ENCODE data around the gene DSC1.

DNA sequence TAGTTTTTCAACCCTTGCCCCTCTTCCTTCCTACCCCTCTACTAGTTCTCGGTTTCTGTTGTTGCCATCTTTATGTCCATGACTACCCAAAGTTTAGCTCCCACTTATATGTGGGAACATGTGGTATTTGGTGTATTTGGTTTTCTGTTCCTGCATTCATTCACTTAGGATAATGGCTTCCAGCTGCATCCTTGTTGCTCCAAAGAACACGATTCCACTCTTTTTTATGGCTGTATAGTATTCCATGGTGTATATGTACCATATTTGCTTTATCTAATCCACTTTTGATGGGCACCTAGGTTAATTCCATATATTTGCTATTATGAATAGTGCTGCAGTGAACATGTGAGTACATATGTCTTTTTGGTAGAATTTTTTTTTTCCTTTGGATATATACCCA, 20.6 kb upstream of the DSC1 start:
- TF ChIP-seq MAFK (IDR thresholded peaks at IDR 0.05; ENCODE audit: low read depth, low read length) (no peak), CEBPB (IDR thresholded peaks at IDR 0.05; ENCODE audit: low read depth, low read length) (no peak), BHLHE40 (IDR thresholded peaks at IDR 0.05; ENCODE audit: low read depth, low read length) (no peak)
- TF ChIP-seq, protein P1, sequence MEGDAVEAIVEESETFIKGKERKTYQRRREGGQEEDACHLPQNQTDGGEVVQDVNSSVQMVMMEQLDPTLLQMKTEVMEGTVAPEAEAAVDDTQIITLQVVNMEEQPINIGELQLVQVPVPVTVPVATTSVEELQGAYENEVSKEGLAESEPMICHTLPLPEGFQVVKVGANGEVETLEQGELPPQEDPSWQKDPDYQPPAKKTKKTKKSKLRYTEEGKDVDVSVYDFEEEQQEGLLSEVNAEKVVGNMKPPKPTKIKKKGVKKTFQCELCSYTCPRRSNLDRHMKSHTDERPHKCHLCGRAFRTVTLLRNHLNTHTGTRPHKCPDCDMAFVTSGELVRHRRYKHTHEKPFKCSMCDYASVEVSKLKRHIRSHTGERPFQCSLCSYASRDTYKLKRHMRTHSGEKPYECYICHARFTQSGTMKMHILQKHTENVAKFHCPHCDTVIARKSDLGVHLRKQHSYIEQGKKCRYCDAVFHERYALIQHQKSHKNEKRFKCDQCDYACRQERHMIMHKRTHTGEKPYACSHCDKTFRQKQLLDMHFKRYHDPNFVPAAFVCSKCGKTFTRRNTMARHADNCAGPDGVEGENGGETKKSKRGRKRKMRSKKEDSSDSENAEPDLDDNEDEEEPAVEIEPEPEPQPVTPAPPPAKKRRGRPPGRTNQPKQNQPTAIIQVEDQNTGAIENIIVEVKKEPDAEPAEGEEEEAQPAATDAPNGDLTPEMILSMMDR (conservative IDR thresholded peaks at IDR 0.05; ENCODE audit: low read depth, low read length) = no peak
